K562 (cell line): ENCODE results near the gene ATP8A1.

Source experiments
- AFF1 ChIP-seq, 2 experiments: fragments of 450-650 bp; IDR thresholded peaks; 2 replicates each; pipeline ENCODE4 v1.6.1; 2018; ENCODE audit warnings: mild to moderate bottlenecking in 2 of 2, low read depth in 1 of 2; ENCODE audit not compliant: partially characterized antibody in 2 of 2
- BMI1 ChIP-seq: fragments of 150-350 bp; IDR thresholded peaks from 2 replicates; pipeline ENCODE4 v1.6.1; 2014; ENCODE audit warnings: low read length
- CTCF ChIP-seq, 3 experiments: IDR thresholded peaks in 2 of 3; conservative IDR thresholded peaks in 1 of 3; 2 replicates each; pipeline ENCODE4 v1.5.1; 2011 to 2012; ENCODE audit warnings: low read length in 3 of 3, mild to moderate bottlenecking in 3 of 3, control low read depth in 2 of 3, improper control_type of control experiment in 1 of 3, inconsistent platforms in 1 of 3, low read depth in 1 of 3, mixed read lengths in 1 of 3, moderate library complexity in 1 of 3; ENCODE audit not compliant: insufficient read depth in 2 of 3
- ZNF197 ChIP-seq: fragments of 200-800 bp; sonication (Bioruptor generic); IDR thresholded peaks from 2 replicates; pipeline ENCODE4 v1.6.1; 2016; ENCODE audit warnings: low read depth, missing genetic modification characterization, missing compliant biosample characterization

- TF ChIP-seq ZNF197 (CRISPR knock-in tag) (no peak), BMI1 (no peak), AFF1 (IDR thresholded peaks at IDR 0.05; ENCODE audit: low read depth in 1 of 2, partially characterized antibody in 2 of 2) (no peak), CTCF (IDR thresholded peaks at IDR 0.05 in 2 of 3, conservative IDR thresholded peaks at IDR 0.05 in 1 of 3; ENCODE audit: insufficient read depth in 2 of 3, low read depth in 1 of 3, low read length in 3 of 3) (no peak)
These were observed 183.7 kb downstream of the ATP8A1 start for GRCh38 chr4:42473071-42473684.
